WI38 (cell line): Measurements from ENCODE around the gene SEC61A2.

ENCODE experiments used
- H3K4me3 ChIP-seq: 2 replicates; pipeline ENCODE4 v1.5.1; 2011; ENCODE audit warnings: low read depth, mild to moderate bottlenecking, control low read depth, low read length
- TF ChIP-seq, protein P1 (sequence below): IDR thresholded peaks from 2 replicates; pipeline ENCODE4 v1.5.1; 2012; ENCODE audit warnings: low read depth, mild to moderate bottlenecking, control low read depth, low read length

Gene SEC61A2

GRCh38 chr10:12188656-12189055 is 59.2 kb downstream of the SEC61A2 start:
- TF ChIP-seq, protein P1, sequence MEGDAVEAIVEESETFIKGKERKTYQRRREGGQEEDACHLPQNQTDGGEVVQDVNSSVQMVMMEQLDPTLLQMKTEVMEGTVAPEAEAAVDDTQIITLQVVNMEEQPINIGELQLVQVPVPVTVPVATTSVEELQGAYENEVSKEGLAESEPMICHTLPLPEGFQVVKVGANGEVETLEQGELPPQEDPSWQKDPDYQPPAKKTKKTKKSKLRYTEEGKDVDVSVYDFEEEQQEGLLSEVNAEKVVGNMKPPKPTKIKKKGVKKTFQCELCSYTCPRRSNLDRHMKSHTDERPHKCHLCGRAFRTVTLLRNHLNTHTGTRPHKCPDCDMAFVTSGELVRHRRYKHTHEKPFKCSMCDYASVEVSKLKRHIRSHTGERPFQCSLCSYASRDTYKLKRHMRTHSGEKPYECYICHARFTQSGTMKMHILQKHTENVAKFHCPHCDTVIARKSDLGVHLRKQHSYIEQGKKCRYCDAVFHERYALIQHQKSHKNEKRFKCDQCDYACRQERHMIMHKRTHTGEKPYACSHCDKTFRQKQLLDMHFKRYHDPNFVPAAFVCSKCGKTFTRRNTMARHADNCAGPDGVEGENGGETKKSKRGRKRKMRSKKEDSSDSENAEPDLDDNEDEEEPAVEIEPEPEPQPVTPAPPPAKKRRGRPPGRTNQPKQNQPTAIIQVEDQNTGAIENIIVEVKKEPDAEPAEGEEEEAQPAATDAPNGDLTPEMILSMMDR = no peak
- H3K4me3 ChIP-seq = no peak overlapping the region

DNA sequence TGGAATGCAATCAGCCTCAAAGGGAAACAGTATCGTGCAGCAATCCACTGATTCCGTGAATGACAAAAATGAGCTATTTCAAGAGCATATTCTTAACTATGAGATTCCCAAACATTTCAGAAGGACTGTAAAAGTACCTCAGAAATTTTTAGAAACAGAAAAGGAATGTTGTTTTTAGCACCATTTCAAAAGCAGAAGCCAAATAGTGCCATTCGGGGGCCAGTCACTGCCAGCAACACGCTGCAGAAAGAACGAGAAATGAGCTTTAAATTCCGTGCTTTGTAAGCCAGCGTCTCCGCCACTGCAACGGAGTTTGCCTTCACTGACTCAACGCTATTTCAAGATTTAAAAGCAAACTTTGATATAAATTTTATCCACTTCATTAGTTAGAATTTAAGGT is 59.9 kb downstream of the SEC61A2 start:
- H3K4me3 ChIP-seq = no peak overlapping the region
- TF ChIP-seq, protein P1 = no peak

GRCh38 chr10:12191715-12192114 is 62.2 kb downstream of the SEC61A2 start:
- no peak overlapping the region for H3K4me3 ChIP-seq
- TF ChIP-seq, protein P1 = no peak

GRCh38 chr10:12193193-12193592 is 63.7 kb downstream of the SEC61A2 start:
- TF ChIP-seq, protein P1 = no peak
- H3K4me3 ChIP-seq = no peak overlapping the region

DNA sequence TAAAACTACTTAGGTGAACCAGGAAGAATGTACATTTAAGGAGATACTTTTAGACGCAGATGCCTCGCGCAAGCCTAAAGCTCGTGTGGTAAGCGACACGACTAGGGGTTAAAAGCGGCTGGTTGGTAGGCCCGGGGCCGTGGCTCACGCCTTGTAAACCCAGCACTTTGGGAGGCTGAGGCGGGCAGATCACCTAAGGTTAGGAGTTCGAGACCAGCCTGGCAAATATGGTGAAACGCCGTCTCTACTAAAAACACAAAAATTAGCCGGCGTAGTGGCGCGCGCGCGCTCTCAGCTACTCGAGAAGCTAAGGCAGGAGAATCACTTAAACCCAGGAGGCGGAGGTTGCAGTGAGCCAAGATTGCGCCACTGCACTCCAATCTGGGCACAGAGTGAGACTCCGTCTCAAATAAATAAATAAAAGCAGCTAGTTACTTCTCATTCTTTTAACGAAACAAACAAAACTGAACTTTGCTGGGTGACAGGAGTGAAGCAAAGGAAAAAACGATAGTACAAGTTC is 65.3 kb downstream of the SEC61A2 start:
- TF ChIP-seq, protein P1 = no peak
- H3K4me3 ChIP-seq = peak overlapping the region; percentile 85

DNA sequence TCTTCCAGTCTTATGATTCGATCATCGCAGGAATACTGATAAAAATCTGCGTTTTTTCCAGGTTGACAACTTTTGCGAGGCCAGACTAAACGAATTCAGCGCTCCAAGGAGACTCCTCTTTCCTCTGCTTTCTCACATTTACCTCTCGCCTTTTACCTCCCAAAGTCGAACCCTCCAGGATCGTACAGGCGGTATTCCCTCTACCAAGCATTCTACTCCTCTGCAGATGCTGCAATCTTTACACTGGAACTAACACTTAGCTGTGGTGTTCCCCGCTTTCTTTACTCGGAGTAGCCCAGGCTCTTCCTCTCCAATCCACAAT is 65.8 kb downstream of the SEC61A2 start:
- TF ChIP-seq, protein P1 = no peak
- H3K4me3 ChIP-seq = peak overlapping the region; percentile 85

- H3K4me3 ChIP-seq = peak within 1 kb of the TSS; percentile 85
- TF ChIP-seq, protein P1 = no peak
Measured at GRCh38 chr10:12195603-12196506, 66.4 kb downstream of the SEC61A2 start, which contains the start of the genes CDC123 and NUDT5. CDC123 (plus strand) TSS chr10:12196188; CDS start chr10:12196246, 58 bp downstream. NUDT5 (minus strand) TSS chr10:12195891; CDS start chr10:12186291, 9,600 bp downstream.
